ENCODE data around the gene GNAZ. TPM values are rescaled to one million over a fixed set of nuclear protein-coding genes. Genes with fewer than 3 reads are reported as not detected.

Gene GNAZ
- total RNA-seq, 1 experiment from 2014 or later = 0.82 TPM

GRCh38 chr22:23032658-23033057 is 37.7 kb upstream of the GNAZ start:
- H3K4me3 Mint-ChIP-seq (ENCODE audit: unreplicated experiment) = no peak overlapping the region
- no peak overlapping the region for H3K27ac Mint-ChIP-seq (ENCODE audit: low read depth, unreplicated experiment)
- TF ChIP-seq, protein P1, sequence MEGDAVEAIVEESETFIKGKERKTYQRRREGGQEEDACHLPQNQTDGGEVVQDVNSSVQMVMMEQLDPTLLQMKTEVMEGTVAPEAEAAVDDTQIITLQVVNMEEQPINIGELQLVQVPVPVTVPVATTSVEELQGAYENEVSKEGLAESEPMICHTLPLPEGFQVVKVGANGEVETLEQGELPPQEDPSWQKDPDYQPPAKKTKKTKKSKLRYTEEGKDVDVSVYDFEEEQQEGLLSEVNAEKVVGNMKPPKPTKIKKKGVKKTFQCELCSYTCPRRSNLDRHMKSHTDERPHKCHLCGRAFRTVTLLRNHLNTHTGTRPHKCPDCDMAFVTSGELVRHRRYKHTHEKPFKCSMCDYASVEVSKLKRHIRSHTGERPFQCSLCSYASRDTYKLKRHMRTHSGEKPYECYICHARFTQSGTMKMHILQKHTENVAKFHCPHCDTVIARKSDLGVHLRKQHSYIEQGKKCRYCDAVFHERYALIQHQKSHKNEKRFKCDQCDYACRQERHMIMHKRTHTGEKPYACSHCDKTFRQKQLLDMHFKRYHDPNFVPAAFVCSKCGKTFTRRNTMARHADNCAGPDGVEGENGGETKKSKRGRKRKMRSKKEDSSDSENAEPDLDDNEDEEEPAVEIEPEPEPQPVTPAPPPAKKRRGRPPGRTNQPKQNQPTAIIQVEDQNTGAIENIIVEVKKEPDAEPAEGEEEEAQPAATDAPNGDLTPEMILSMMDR (IDR thresholded peaks at IDR 0.05; ENCODE audit: unreplicated experiment) = no peak

DNA sequence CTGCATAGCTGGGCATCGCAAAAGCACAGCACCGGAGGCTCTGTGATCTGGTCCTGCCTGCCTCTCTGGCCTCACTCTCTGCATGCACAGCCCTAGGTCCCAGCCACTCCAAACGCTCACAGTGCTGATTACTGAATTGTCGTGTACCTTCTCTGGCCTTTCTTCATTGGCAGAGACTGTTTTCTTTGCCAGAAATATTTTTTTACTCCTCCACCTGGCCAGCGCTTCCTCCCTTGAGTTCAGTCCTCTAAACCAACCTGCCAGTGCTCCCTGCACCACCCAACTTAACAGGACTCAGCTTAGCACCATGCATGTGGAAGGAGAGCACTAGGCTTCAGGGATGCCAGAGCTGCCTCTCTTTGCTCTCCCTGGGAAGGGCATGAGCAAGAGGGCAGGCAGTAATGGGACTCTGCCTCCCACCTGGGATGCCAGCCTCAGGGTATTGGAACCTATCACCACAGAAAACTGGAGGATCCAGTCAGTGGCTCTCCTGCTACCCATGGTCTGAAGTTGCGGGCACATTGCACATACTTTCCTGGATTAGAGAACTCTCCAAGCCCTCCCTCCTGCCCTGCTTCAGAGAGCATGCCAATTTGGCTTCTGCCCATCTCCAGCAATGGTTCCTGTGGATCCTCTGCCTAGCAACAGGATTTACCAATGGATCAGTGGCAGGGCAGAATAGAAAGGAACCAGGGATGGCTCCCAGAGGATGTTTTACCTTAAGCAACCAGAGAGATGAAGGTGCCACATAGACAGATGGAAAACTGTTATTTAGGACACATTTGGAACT is 37.0 kb upstream of the GNAZ start:
- H3K27ac Mint-ChIP-seq (ENCODE audit: low read depth, unreplicated experiment) = no peak overlapping the region
- DNase-seq (ENCODE audit: unreplicated experiment) = no peak
- CTCF ChIA-PET = interaction anchor here (0.6 to 0.7 kb wide), 3 partner anchors 94 to 474 kb away, joined by 3 to 4 read pairs (median 3); partner anchors contain the start of gene PRAME
- H3K27me3 Mint-ChIP-seq (ENCODE audit: insufficient read depth, unreplicated experiment) = peaks cover 43% of the 10 kb centered on the region
- H3K4me1 Mint-ChIP-seq (ENCODE audit: insufficient read depth, unreplicated experiment) = no peaks in the 10 kb centered on the region
- no TSS peak for BruUV-seq (replicated peaks)
- intact Hi-C loops (cut with micrococcal nuclease) = no loop called here
- no peaks in the 10 kb centered on the region for H3K9me3 Mint-ChIP-seq (ENCODE audit: unreplicated experiment)
- H3K36me3 Mint-ChIP-seq (ENCODE audit: insufficient read depth, unreplicated experiment) = no peaks in the 10 kb centered on the region
- H3K4me3 Mint-ChIP-seq (ENCODE audit: unreplicated experiment) = no peak overlapping the region
- TF ChIP-seq, protein P1 (IDR thresholded peaks at IDR 0.05; ENCODE audit: unreplicated experiment) = no peak
- POLR2A ChIA-PET = no interaction called here

More at GRCh38 chr22:23032658-23033057, 37.7 kb upstream of the GNAZ start:
- POLR2A ChIA-PET = no interaction called here
- CTCF ChIA-PET = interaction anchor here (0.6 kb wide), 1 partner anchor 473 kb away, joined by 3 read pairs; the partner anchor contains the start of gene PRAME
- BruUV-seq (replicated peaks) = no TSS peak
- no peaks in the 10 kb centered on the region for H3K4me1 Mint-ChIP-seq (ENCODE audit: insufficient read depth, unreplicated experiment)
- no peak for DNase-seq (ENCODE audit: unreplicated experiment)
- no peaks in the 10 kb centered on the region for H3K36me3 Mint-ChIP-seq (ENCODE audit: insufficient read depth, unreplicated experiment)
- no peaks in the 10 kb centered on the region for H3K9me3 Mint-ChIP-seq (ENCODE audit: unreplicated experiment)
- peaks cover 36% of the 10 kb centered on the region for H3K27me3 Mint-ChIP-seq (ENCODE audit: insufficient read depth, unreplicated experiment)
- intact Hi-C loops (cut with micrococcal nuclease) = no loop called here

DNA sequence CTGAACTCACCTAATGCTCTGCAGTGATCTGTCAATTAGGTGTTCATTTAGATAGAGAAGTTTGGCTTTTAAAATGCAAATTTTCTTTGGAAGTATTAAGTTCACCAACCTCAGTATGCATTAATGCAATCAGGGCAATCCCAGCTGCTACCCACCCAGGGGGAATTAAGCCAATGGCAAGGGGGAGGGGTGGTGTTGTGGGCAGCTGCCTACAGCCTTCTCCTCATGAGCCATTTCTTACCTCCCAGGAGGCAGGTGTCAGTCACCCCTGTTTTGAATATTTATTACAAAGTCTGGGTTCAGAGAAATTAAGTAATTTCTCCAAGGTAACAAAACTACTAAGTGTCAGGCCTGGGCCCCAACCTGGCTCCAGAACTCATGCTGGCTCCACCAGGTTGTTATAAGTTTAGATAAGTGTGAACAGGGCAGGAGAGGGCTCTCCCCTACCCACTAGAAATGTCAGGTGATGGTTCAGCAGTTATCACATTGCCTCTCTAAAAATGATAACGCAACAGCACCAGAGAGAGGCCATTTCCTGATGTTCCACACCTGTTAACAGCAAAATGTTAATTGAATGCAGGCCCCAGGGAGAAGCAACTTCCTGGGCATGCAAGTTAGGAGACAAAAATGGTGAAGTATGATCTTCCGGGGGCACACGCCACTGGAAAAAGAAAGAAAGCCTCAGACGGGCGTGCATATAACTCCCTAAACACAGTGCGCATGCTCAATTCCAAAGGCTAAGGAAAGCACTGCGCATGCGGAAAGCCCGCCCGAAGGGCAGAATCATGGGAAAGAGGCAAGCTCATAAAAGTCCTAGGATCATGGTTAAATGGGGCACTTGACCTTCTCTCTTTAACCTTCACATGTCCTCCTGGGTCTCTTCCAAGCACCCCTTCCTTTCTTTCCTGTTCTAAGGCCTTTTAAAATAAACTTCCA is 35.4 kb upstream of the GNAZ start:
- TF ChIP-seq, protein P1 (IDR thresholded peaks at IDR 0.05; ENCODE audit: unreplicated experiment) = no peak
- H3K4me1 Mint-ChIP-seq (ENCODE audit: insufficient read depth, unreplicated experiment) = no peaks in the 10 kb centered on the region
- no peak for DNase-seq (ENCODE audit: unreplicated experiment)
- H3K27me3 Mint-ChIP-seq (ENCODE audit: insufficient read depth, unreplicated experiment) = peaks cover 58% of the 10 kb centered on the region
- no peaks in the 10 kb centered on the region for H3K9me3 Mint-ChIP-seq (ENCODE audit: unreplicated experiment)
- BruUV-seq (replicated peaks) = no TSS peak
- no peaks in the 10 kb centered on the region for H3K36me3 Mint-ChIP-seq (ENCODE audit: insufficient read depth, unreplicated experiment)
- H3K4me3 Mint-ChIP-seq (ENCODE audit: unreplicated experiment) = no peak overlapping the region
- POLR2A ChIA-PET = no interaction called here
- no peak overlapping the region for H3K27ac Mint-ChIP-seq (ENCODE audit: low read depth, unreplicated experiment)
- intact Hi-C loops (cut with micrococcal nuclease) = no loop called here
- CTCF ChIA-PET = no interaction called here
